Coronary artery (tissue), 2 donors: ENCODE measurements around the gene ZNF213.
A peak's percentile ranks its signal among the peaks of the same experiment; 100 is the strongest.

ENCODE experiments used
- DNase-seq: peaks from one replicate; pipeline ENCODE4 v3.0.0-alpha.2; 2017; ENCODE audit warnings: low spot score
- H3K27ac ChIP-seq, 2 donors: fragments of 200-600 bp; sonication (generic); one replicate each; pipeline ENCODE4 v1.5.1; 2016 to 2019
- H3K4me3 ChIP-seq: fragments of 200-600 bp; sonication (generic); 2 replicates; pipeline ENCODE4 v1.5.1; 2016; ENCODE audit warnings: mild to moderate bottlenecking, moderate library complexity
- CTCF ChIP-seq: fragments of 200-600 bp; sonication (generic); IDR thresholded peaks from one replicate; pipeline ENCODE4 v1.5.1; 2019; ENCODE audit warnings: antibody characterized with exemption

ZNF213 gene

GRCh38 chr16:3101841-3102470, 32.9 kb upstream of the ZNF213 start:
- no peak for TF ChIP-seq CTCF
- Histone ChIP-seq H3K4me3 (no peak overlapping the region), H3K27ac (peak overlapping the region in 1 of 2 donors; percentile 40)
- no peak for DNase-seq

DNA sequence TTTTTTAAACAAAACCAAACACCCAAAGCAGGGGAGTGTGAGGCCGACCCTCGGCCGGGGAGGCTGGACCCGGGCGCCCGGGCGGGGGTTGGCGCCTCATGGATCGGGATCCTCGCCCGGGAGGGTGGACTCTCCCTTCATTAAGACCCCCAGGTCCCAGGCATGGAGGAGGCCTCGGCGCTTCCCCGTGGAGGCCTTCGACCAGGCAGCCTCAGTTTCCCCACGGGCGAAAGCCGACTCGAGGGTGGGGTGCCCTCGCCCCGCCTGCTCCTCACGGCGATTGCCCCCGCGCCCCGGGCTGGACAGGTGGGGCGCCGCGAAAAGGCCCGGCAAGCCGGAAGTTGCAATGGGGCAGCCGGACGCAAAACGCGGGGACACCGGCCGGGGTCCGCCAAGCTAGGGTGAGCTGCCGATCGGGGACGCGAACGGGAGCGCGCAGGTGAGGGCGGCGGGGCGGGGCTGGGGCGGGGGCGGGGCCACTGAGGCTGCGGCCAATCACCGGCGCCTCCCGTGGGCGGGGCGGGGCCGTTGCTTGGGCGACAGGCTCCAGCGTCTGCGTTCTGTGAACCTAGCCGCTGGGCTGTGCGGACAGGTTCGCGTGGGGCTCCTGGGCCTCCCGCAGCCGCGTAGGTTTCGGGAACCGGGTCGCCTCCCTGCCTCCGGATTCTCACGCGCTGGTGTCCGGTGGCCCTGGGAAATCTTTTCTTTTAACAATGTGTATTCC, 28.5 kb upstream of the ZNF213 start:
- DNase-seq, result peak; percentile 94
- TF ChIP-seq CTCF, result no peak
- peak overlapping the region; percentile 82 for H3K4me3 ChIP-seq
- H3K27ac ChIP-seq, result peak overlapping the region; percentile 52 to 72

- DNase-seq, result no peak
- H3K27ac ChIP-seq, result peak within 1 kb of the TSS; percentile 38 to 76
- no peak for TF ChIP-seq CTCF
- H3K4me3 ChIP-seq, result peak within 1 kb of the TSS; percentile 97
Measured at GRCh38 chr16:3112058-3112880, 22.6 kb upstream of the ZNF213 start, which contains the start of gene ZNF205. Gene ZNF205, plus strand, starts transcription at chr16:3112586. Its CDS starts 845 bp downstream, at chr16:3113431.

GRCh38 chr16:3112881-3113574, 21.8 kb upstream of the ZNF213 start:
- TF ChIP-seq CTCF, result no peak
- DNase-seq, result no peak
- Histone ChIP-seq H3K4me3 (peak overlapping the region; percentile 97), H3K27ac (peak overlapping the region; percentile 38 to 76)

DNA sequence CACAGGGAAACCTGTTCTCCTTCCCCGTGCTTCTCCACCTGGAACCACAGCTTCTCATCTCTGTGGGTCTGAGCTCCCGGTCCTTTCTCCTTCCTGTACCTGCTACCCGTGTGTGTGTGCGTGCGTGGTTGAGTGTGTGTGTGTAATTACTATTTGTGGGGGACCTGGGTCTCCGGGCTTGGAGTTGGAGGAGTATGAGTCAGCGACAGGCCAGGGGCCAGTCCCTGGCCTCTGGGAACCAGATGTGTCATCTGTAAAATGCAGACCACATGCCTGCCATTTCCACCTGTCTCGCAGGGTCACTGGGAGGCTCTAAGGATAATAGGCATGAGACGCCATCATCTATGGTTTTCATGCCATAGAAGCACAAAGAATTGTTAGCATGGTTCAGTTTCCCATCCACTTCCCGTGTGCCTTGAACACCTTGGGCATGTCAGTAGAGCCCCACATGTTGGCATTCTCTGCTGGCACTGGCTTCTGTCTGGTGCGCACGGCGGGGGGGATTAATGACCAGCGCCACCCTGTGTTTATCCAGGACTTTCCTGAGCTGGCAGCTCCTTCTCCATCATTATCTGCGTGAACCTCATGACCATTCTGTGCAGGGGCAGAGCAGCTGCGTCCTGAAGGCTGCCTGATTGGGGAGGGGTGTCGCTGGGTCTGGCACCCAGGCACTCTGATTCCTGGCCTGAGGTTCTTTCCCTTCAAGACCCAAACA, 20.9 kb upstream of the ZNF213 start:
- no peak for TF ChIP-seq CTCF
- H3K27ac ChIP-seq, result no peak overlapping the region
- DNase-seq, result no peak
- H3K4me3 ChIP-seq, result peak overlapping the region; percentile 97

GRCh38 chr16:3115003-3115402, 19.8 kb upstream of the ZNF213 start:
- no peak overlapping the region for H3K4me3 ChIP-seq
- no peak for DNase-seq
- no peak overlapping the region for H3K27ac ChIP-seq
- TF ChIP-seq CTCF, result no peak
